PC-9 (cell line): ENCODE measurements around the gene FMNL1. TPM values are rescaled to one million over a fixed set of nuclear protein-coding genes. Genes with fewer than 3 reads are reported as not detected.

Experiments used
- BruUV-seq: library from RNA; stranded (reverse); fragments of 400-500 nt; replicated peaks from 2 replicates; lab custom pipeline; 2021; lab: Mats Ljungman, UMichigan
- CTCF ChIA-PET: fragments of 300-600 bp; sonication (Branson Sonifier 250); formaldehyde crosslinking; loops from one replicate; lab custom pipeline; 2022; ENCODE audit warnings: antibody characterized with exemption; lab: Charles Lee
- POLR2A ChIA-PET: fragments of 300-600 bp; sonication (Branson Sonifier 250); formaldehyde crosslinking; loops from one replicate; lab custom pipeline; 2022; ENCODE audit warnings: antibody characterized with exemption; ENCODE audit not compliant: unreplicated experiment; lab: Charles Lee
- DNase-seq, 2 experiments: peaks; one replicate each; pipeline versions ENCODE4 v3.0.0 to v3.0.0-alpha.2; 2015 to 2022; ENCODE audit warnings: mixed read lengths in 1 of 2
- H2AFZ ChIP-seq: fragments of 200-600 bp; sonication (generic); 2 replicates; pipeline ENCODE4 v1.8.1; 2017; ENCODE audit warnings: antibody characterized with exemption
- H3F3A ChIP-seq: fragments of 200-600 bp; sonication (generic); 2 replicates; pipeline ENCODE4 v1.8.1; 2017; ENCODE audit warnings: antibody characterized with exemption, mild to moderate bottlenecking, low read depth; ENCODE audit not compliant: insufficient read depth
- H3K27ac ChIP-seq: fragments of 200-600 bp; sonication (generic); 2 replicates; pipeline ENCODE4 v1.6.1; 2016; ENCODE audit warnings: mixed run types
- H3K27me3 ChIP-seq: fragments of 200-600 bp; sonication (generic); 2 replicates; pipeline ENCODE4 v1.6.1; 2016; ENCODE audit warnings: low read depth, mixed run types; ENCODE audit not compliant: insufficient read depth
- H3K36me3 ChIP-seq: fragments of 200-600 bp; sonication (generic); 2 replicates; pipeline ENCODE4 v1.6.1; 2016; ENCODE audit warnings: low read depth, mixed run types
- H3K4me1 ChIP-seq: fragments of 200-600 bp; sonication (generic); replicated peaks from 2 replicates; pipeline ENCODE4 v1.6.1; 2016; ENCODE audit warnings: mixed run types; ENCODE audit not compliant: insufficient read depth
- H3K4me2 ChIP-seq: fragments of 200-600 bp; sonication (generic); 2 replicates; pipeline ENCODE4 v1.6.1; 2017; ENCODE audit warnings: mixed run types
- H3K4me3 ChIP-seq: fragments of 200-600 bp; sonication (generic); 2 replicates; pipeline ENCODE4 v1.6.1; 2016; ENCODE audit warnings: mixed run types
- H3K79me2 ChIP-seq: fragments of 200-600 bp; sonication (generic); 2 replicates; pipeline ENCODE4 v1.6.1; 2017; ENCODE audit warnings: low read depth, mixed run types
- H3K9me2 ChIP-seq: fragments of 200-600 bp; sonication (generic); 2 replicates; pipeline ENCODE4 v1.8.1; 2017; ENCODE audit warnings: mild to moderate bottlenecking; ENCODE audit not compliant: insufficient read depth
- H3K9me3 ChIP-seq: fragments of 200-600 bp; sonication (generic); 2 replicates; pipeline ENCODE4 v1.8.1; 2016; ENCODE audit warnings: low read depth; ENCODE audit not compliant: insufficient read depth
- H4K20me1 ChIP-seq: fragments of 200-600 bp; sonication (generic); 2 replicates; pipeline ENCODE4 v1.8.1; 2017; ENCODE audit not compliant: insufficient read depth
- EZH2 ChIP-seq: fragments of 200-600 bp; sonication (generic); IDR thresholded peaks from 2 replicates; pipeline ENCODE4 v1.8.0; 2017; ENCODE audit warnings: antibody characterized with exemption, low read depth
- intact Hi-C: fragments of 100-400 bp; cut with micrococcal nuclease; formaldehyde crosslinking; loops from one replicate; pipeline ENCODE4 v1.10.0; 2022; ENCODE audit not compliant: unreplicated experiment
- total RNA-seq: library from RNA; stranded (reverse); gene quantifications from 2 replicates; pipeline ENCODE4 v1.2.3, GENCODE V29; 2021
- TF ChIP-seq, protein P1 (sequence below): fragments of 200-600 bp; sonication (generic); conservative IDR thresholded peaks from 2 replicates; pipeline ENCODE4 v1.6.1; 2017; ENCODE audit warnings: mixed run types, antibody characterized with exemption, mild to moderate bottlenecking, moderate library complexity

Gene FMNL1
- total RNA-seq, 1 experiment from 2014 or later = 12.9 TPM

DNA sequence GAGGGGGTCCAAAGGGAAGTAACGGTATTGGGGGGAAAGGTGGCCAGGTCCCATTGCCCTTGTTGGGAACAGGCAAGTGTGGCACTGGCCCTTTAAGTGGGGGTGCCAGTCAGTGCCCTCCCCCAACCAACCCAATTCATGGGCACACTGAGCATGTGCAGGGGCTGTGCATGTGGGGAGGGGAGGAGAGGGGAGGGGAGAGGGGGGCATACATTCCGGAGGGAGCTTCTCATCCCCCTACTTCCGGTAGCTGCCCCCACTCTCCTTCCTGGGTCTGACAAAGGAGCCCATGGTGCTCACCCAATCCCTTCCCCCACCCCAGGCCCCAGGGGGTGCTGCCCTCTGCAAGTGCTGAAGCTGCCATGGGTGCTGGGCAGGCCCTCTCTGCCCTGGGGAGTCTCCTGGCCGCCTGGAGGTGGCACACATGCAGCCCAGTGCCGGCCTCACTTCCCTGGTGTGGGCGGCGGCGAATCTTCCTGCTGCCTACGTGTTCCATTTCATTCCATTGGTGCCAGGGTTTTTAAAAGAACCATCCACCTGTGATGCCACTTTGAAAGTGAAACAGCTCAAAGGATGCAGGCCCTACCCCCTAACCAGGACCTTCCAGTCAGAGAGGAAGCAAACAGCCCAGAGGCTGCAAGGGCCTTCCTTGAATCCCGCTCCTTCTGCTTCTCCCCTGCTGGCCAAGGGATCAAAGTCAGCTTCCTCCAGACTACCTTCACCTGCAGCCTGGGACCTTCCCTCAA, 49.0 kb upstream of the FMNL1 start:
- ChIA-PET CTCF (interaction anchor here (0.5 to 2.9 kb wide), 5 partner anchors 11 to 37 kb away, joined by 3 to 32 read pairs (median 8); partner anchors contain the start of gene ACBD4), POLR2A (interaction anchor here (0.6 to 2.8 kb wide), 13 partner anchors 11 to 629 kb away, joined by 3 to 100 read pairs (median 6); partner anchors contain the start of genes HEXIM1 and HEXIM2)
- intact Hi-C loops = loop anchor here (1.0 kb wide), 1 partner anchor 24 kb away; the partner anchor contains the start of gene HEXIM1
- Histone ChIP-seq H3K4me2 (peak overlapping the region; percentile 94), H3K79me2 (peaks cover 16% of the 10 kb centered on the region), H3K27ac (peak overlapping the region; percentile 95), H3K4me3 (peak overlapping the region; percentile 60), H3K27me3 (no peaks in the 10 kb centered on the region), H3K36me3 (no peaks in the 10 kb centered on the region; the same call in 1 of the 2 replicates), H3F3A (peaks cover 93% of the 10 kb centered on the region), H3K9me2 (no peaks in the 10 kb centered on the region), H4K20me1 (no peaks in the 10 kb centered on the region), H2AFZ (no peak overlapping the region), H3K4me1 (peaks cover 93% of the 10 kb centered on the region), H3K9me3 (no peaks in the 10 kb centered on the region)
- DNase-seq = peak; percentile 97
- TF ChIP-seq, protein P1, sequence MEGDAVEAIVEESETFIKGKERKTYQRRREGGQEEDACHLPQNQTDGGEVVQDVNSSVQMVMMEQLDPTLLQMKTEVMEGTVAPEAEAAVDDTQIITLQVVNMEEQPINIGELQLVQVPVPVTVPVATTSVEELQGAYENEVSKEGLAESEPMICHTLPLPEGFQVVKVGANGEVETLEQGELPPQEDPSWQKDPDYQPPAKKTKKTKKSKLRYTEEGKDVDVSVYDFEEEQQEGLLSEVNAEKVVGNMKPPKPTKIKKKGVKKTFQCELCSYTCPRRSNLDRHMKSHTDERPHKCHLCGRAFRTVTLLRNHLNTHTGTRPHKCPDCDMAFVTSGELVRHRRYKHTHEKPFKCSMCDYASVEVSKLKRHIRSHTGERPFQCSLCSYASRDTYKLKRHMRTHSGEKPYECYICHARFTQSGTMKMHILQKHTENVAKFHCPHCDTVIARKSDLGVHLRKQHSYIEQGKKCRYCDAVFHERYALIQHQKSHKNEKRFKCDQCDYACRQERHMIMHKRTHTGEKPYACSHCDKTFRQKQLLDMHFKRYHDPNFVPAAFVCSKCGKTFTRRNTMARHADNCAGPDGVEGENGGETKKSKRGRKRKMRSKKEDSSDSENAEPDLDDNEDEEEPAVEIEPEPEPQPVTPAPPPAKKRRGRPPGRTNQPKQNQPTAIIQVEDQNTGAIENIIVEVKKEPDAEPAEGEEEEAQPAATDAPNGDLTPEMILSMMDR = no peak; the same call in 1 of the 2 replicates
- no peak for TF ChIP-seq EZH2
- BruUV-seq = no TSS peak

DNA sequence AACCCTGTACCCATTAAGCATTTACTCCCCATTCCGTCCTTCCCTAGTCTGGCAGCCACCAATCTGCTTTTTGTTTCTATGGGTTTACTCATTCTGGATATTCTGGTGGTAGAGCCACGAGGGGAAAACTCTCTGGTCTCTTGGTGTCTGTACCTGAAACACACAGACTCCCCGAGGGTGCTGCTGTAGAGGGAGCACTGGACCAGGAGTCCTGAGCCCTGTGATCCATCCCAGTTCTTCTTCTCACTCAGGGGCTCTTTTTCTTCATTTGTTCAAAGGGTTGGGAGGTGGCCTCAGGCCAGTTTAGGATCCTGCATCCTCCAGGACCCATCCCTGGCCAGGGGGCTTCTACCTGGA, 45.9 kb upstream of the FMNL1 start:
- H3K4me3 ChIP-seq = peak overlapping the region; percentile 33; the same call in 1 of the 2 replicates

DNA sequence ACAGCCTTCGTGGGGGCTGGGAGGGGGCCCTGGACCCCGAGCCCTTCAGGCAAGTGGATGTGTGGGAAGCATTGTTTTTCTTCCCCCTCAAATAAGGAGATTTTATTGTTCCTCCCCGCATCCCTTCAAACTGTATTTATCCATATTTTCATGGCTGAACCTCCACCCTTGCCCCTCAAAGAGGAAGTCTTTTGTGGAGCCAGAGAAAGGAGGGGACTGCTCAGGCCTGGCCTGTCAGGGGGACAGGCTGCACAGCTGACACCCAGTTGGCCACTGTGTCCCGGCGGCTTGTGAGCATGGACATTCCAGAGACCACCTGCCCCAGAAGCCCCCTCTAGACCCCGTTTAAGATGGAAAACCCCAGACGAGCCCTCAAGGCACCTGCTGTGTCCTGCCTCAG, 44.1 kb upstream of the FMNL1 start:
- no TSS peak for BruUV-seq
- H3K4me2 ChIP-seq = peak overlapping the region; percentile 67
- no peak for TF ChIP-seq EZH2
- TF ChIP-seq, protein P1 = no peak
- no peak overlapping the region for H2AFZ ChIP-seq
- H3K9me2 ChIP-seq = no peaks in the 10 kb centered on the region
- H3K4me1 ChIP-seq = peaks cover 57% of the 10 kb centered on the region
- peak overlapping the region; percentile 82 for H3K27ac ChIP-seq
- H3K4me3 ChIP-seq = no peak overlapping the region
- H3K79me2 ChIP-seq = no peaks in the 10 kb centered on the region
- CTCF ChIA-PET = interaction anchor here (0.6 kb wide), 1 partner anchor 354 kb away, joined by 3 read pairs; no protein-coding TSS in a partner anchor
- H3K27me3 ChIP-seq = no peaks in the 10 kb centered on the region
- H3K36me3 ChIP-seq = no peaks in the 10 kb centered on the region
- intact Hi-C loops = no loop called here
- DNase-seq = no peak
- H3F3A ChIP-seq = peaks cover 57% of the 10 kb centered on the region
- H4K20me1 ChIP-seq = no peaks in the 10 kb centered on the region
- POLR2A ChIA-PET = no interaction called here
- no peaks in the 10 kb centered on the region for H3K9me3 ChIP-seq

More for the DNA sequence above, 45.9 kb upstream of the FMNL1 start:
- Histone ChIP-seq H3K79me2 (no peaks in the 10 kb centered on the region), H3F3A (peaks cover 74% of the 10 kb centered on the region), H3K27me3 (no peaks in the 10 kb centered on the region), H3K36me3 (no peaks in the 10 kb centered on the region), H3K4me2 (peak overlapping the region; percentile 67), H4K20me1 (no peaks in the 10 kb centered on the region), H3K27ac (peak overlapping the region; percentile 82), H3K4me1 (peaks cover 72% of the 10 kb centered on the region), H2AFZ (peak overlapping the region; percentile 65; the same call in 1 of the 2 replicates), H3K9me2 (no peaks in the 10 kb centered on the region), H3K9me3 (no peaks in the 10 kb centered on the region)
- TF ChIP-seq EZH2 = no peak
- TF ChIP-seq, protein P1 = no peak
- intact Hi-C loops = no loop called here
- ChIA-PET CTCF (interaction anchor here (0.6 to 1.3 kb wide), 4 partner anchors 21 to 52 kb away, joined by 3 to 18 read pairs (median 8); no protein-coding TSS in a partner anchor), POLR2A (interaction anchor here (1.0 kb wide), 1 partner anchor 18 kb away, joined by 12 read pairs; no protein-coding TSS in a partner anchor)
- BruUV-seq = no TSS peak
- DNase-seq = no peak
